Gastroesophageal sphincter (tissue), 3 donors: ENCODE results near the gene MTARC1.

Experiments used
- CTCF ChIP-seq, 4 experiments: fragments of 200-600 bp in 2 of 4; fragments of 450-650 bp in 2 of 4; sonication (generic) in 1 of 4; IDR thresholded peaks; one replicate each; pipeline ENCODE4 v1.5.1; 2017 to 2019; ENCODE audit warnings: antibody characterized with exemption in 4 of 4, mild to moderate bottlenecking in 2 of 4, moderate library complexity in 2 of 4
- POLR2A ChIP-seq, 2 donors: fragments of 450-650 bp; IDR thresholded peaks; one replicate each; pipeline ENCODE4 v1.6.1; 2017; ENCODE audit warnings: antibody characterized with exemption in 2 of 2, mild to moderate bottlenecking in 2 of 2, moderate library complexity in 1 of 2

DNA sequence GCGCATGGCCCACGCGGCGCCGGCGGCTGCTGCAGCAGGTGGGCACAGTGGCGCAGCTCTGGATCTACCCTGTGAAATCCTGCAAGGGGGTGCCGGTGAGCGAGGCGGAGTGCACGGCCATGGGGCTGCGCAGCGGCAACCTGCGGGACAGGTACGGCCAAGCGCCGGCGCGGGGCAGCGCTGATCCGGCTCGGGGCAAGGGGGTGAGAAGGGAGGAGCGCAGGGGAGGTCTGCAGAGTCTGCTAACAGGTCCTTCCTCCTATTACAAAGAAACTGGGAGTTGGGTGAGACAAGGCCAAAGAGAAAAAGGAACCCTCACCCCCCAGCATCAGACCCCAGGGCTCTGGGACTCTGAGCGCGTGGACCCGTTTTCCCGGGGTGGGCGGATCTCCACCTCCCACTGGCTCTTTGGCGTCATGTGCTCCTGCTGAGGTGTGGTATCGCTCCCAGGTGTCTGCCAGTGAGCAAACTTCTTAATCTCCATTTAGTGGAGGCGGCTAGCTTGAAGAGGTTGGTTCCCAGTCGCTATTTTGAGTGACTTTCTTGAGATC, 431 bp downstream of the MTARC1 start:
- TF ChIP-seq CTCF (IDR thresholded peaks at IDR 0.05), result no peak
- TF ChIP-seq POLR2A (IDR thresholded peaks at IDR 0.05), result no peak
